A172 (cell line): ENCODE data around the gene ATL1. TPM values are rescaled to one million over a fixed set of nuclear protein-coding genes. Genes with fewer than 3 reads are reported as not detected.

Experiments used
- DNase-seq: peaks from one replicate; pipeline ENCODE4 v3.0.0-alpha.2; 2015; ENCODE audit warnings: low spot score
- total RNA-seq: library from RNA; depleted of rRNA; stranded (reverse); fragments of >200 nt; shearing (Covaris generic); gene quantifications from 2 replicates; pipeline ENCODE4 v1.2.3, GENCODE V29; 2014; rRNA removed

ATL1 gene
- 14.0 and 15.8 TPM in 2 replicates for total RNA-seq

DNA sequence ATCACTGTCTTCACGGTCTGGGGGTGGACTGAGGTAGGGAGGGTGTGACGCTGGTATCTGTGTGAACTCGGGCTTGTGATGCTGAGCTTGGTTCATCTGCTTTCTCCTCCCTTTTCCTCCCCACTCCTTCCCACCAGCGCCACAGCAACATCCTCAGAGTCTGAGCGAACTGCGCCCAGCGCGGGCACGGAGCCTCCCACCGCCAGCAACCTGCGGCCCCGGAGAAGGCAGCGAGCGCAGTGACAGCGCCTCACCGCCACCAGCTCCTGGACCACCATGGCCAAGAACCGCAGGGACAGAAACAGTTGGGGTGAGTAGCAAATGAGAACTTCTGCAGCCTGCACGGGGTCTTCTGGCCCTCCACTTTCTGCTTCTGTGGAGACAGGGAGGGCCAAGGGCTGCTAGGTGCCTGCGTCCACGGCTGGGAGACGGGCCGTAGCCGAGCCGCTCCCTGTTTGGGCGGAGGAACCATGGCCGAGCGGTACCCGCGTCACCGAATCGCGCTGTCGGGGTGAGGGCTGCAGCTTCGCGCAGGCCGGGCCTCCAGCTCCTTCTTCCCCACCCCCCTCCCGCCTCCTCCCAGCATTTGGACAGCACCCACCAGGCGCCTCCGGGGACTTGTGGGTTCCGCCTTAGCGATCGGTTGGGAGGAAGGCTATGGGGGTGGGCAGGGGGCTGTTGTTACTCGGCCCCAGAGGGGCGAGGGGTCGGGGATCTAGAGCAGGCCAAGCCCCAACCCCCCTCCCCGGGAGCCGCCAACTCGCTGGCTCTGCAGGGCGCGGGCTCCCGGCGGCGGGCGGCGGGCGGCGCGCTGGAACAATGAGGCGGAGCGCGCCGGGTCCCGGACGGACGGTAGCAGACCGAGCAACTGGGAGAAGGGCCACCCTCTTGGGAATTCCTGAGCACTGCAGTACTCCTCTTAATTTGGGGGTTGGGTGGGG is at the start of gene ATL1:
TSS of gene ATL1 (plus strand) at position 156 of the 941 bp plus-strand sequence. CDS start at position 277, 121 bp downstream.
- peak; percentile 51 for DNase-seq

DNA sequence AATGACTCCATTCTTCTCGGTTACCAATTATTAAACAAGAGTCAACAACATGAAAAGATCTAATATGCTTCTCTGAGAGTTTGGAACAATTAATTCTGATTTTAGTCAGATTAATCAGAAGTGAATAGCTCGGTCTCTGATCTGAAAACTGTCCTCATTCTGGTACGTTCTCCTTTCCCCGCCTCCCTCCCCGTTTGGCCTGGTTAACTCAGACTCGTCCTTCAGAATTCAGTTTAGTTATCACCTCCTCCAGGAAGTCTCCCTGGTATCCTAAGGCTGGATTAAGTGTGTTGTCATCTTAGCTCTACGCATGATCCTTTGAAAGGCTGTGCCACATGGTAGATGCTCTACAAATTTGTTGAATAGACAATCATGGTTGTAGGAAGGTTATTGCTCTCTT is 49.8 kb upstream of the ATL1 start:
- no peak for DNase-seq

DNA sequence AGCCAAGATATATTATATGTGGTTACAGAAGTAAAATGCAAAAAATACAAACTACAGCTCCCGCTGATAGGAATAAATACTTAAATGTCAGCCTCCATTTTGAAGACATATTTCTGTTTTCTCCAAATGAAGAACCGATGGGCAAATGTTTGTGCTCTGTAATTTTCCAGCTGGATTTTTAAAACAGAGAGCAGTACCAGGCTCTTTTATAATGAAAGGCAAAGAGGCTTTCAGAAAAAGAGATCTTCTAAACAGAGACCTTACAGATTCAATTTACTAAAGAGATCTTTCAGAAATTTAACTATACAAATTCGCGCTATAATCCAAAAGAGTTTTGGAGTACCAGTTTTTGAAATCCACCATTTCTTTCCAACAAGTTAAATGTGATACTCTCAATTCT is 47.5 kb upstream of the ATL1 start:
- no peak for DNase-seq

DNA sequence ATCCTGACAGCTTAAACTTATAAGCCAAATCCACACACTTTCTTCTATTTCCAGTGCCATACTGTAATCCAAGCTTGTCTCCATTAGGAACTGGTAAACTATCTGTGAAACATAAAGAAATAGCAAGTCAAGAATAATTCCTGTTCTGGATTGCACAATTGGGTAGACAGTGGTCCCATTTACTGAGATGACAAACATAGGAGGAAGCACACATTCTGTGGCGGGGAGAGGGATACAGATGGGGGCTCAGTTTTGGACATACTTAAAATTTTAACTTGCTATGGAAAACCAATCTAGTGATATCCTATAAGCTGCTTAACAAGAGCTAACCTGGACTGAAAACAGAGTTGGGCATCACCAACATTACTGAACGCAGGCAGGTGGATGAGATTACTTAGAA is 43.9 kb upstream of the ATL1 start:
- DNase-seq: no peak

DNA sequence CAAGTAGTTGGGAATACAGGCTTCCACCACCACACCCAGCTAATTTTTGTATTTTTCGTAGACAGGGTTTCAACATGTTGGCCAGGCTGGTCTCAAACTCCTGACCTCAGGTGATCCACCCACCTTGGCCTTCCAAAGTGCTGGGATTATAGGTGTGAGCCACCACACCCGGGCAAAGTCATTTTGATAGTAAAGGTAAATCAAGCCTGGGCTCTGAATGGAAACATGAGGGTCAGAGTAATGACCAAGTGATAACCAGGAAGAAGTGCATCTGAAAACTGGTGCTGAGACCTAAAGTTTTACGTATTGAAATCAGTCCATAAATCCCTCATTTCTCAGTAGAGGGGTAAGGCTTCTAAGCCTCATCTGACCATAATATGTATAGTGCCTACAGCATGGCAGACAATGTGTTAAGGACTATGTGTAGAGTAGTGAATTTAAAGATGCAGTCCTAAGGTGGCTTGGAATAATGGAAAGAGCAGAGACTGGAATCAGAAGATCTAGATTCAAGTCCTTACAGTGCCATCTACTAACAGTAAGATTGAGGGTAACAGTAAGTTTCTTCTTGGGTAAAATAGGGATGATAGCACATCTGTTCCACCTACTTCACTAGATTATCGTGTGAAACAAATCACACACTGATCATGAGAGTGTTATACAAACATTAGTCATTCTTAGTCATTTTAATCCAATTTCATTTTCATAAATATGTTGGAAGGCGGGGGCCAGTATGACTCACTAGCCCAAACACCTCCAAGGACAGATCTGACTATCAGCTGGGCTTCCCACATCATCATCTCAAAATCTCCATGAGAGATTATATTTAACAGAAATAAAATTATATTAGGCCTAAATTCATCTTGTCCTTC is 38.8 kb upstream of the ATL1 start:
- peak; percentile 48 for DNase-seq

DNA sequence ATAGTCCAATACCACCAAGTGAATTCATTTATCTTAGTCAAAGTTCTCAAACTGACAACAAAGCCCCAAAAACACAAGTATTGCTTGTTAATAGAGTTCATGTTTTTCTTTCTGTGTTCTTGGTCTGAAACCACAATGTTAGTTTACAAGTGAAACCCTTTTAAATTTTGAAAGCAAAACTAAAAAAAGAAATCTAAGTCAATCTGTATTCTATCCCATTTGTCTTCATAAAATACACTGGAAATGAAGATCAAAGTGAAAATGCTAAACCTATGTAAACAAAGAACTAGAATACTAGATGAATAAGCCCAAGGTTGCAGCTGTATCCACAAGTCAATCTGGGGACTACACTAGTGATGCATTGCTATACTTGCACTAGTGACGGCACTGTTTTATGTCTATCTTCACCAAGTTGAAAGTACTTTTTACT is 38.0 kb upstream of the ATL1 start:
- no peak for DNase-seq

DNA sequence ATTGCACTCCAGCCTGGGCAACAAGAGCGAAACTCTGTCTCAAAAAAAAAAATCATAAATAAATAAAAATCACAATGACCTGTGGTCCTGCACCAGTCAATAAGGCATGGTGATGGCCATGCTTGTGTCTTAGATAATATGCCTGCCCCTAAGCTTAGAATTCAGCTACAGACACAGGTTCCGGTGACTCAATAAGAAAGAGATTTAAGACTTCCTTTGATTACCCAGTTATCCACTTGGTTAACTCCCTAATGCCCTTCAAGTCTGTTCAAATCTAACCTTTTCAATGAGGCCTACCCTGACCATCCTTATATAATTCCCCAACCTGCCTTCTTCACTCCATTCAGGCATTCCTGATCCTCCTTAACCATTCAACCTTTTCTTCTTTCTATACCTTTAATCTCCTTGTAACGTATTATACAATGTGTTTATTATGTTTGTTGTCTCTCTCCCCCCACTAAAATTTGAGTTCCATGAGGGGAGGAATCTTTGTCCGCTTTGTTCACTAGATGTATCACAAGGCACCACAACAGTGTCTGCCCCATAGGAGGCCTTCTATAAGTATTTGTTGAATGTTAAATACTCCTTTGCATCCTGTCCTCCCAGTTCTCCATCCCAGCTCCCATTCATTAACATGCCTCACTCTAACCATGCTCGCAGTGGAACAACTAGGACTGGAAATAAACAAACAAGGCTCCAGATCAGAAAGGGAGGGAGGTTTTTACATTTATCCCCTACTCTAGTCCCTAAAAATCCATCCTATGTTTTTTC is 36.5 kb upstream of the ATL1 start:
- no peak for DNase-seq

DNA sequence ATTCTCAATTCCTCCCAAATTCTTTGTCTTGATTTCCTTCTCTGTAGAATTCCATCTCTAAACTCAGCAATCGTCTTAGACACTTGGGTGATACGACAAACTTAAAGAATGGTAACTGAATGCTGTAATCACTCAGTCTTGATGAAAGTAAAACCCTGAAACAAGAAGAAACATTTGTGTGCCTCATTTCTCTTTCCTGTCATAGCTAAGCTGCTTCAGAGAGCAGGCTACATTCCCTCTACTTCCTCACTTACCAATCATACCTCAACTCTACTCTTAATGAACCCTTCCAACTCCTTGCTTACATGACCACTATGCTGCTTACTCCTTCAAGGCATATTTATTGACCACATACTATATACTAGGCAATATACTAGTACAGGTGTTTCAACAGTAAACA is 35.9 kb upstream of the ATL1 start:
- no peak for DNase-seq

DNA sequence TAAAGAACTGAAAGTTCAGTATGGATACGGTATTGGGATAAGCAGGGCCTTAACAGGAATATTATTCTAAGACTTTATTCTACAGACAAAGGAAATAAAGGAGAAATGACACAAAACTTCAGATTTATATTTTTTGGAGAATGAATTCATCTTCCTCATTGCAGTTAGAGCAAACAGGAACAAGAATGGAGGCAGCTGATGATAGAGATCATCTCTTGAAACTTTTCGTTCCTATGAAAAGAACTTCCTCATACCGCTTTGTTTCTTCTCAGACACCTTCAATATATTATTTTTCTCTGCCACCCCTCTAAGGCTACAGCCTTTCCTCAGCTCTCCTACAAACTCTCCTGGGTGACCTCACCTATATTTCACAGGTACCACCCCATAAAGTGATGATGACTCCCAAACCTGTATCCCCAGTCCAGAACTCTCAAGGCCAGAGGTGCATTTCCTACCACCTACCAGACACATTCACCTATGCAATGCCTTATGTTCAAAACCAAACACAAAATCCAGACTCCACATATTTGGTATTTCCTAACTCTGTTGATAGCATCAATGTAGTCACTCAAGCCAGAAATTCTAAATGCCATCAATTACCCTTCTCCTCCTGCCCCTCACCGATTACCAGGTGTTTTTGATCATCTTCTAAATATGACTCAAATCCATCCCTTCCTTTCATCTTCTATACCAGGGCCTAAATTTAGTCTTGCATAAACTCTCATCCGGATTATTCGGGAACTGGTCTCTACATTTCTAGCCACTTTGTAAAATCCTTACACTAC is 35.0 kb upstream of the ATL1 start:
- DNase-seq: no peak

DNA sequence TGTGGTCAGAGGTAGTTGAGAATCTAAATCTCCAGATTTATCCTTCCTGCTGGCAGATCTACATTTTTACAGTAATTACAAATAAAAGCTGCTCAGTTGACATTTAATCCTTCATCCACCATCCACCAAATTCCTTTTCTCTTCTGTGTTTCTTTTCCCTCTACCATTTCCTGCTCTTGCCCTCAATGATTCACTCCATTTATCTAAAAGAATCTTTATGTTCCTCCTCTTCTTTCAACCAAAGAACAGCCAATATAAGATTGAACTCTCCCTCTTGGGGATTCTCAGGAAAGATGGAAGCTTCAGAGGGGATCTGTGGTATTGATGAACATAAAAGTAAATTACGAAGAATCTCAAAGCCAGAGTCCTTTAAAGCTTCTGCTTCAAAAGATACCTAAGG is 31.9 kb upstream of the ATL1 start:
- DNase-seq: no peak

DNA sequence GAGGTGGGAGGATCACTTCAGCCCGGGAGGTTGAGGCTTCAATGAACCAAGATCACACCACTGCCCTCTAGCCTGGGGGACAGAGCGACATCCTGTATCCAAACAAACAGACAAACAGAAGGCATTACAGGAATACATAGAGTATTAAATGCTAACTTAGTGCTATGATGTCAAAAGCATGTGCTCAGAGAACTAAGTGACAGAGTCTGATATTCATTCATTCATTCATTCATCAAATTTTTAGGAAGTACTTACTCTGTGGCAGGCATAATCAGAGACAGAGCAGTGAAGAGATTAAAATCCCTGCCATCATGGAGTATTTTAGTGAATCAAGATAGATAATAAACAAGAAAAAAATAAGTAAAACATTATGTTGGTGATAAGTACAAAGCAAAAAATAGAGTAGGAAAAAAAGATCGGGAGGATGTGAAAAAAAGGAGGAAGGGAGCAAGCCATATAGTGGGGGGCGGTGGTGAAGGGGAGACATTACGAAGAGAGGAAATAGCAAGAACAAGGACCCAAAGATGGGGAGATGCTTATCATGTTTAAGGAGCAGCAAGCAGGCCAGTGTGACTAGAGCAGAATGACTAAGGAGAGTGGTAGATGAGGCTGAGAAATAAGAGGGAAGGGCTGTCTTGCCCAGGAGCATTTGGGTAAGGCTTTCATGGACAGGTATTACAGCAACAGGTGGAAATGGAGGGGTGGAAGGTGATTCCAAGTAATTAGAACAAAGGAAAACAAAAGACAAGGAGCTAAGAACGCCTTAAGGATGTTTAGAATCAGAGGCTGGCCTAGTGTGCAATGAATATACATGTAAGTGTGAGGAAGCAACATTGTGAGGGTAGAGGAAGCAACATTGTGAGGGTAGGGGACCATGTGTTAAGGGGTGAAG is 30.4 kb upstream of the ATL1 start:
- DNase-seq: no peak

DNA sequence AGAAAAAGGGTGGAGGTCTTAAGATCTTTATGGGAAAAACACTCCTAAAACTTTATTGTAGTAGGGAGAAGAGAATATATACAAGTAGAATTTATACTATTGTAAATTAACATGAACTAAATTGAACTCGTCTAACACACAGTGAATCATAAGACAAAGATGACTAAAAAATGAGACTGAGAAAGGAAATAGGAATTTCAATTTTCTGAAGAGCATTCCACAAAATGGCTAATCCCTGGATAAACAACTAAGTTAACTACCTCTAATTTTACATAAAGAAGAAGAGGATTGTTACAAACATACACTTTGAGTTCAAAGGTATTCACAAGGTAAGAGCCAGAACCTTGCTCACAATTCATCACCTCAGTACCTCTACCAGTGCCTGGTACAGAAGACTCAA is 29.6 kb upstream of the ATL1 start:
- no peak for DNase-seq

DNA sequence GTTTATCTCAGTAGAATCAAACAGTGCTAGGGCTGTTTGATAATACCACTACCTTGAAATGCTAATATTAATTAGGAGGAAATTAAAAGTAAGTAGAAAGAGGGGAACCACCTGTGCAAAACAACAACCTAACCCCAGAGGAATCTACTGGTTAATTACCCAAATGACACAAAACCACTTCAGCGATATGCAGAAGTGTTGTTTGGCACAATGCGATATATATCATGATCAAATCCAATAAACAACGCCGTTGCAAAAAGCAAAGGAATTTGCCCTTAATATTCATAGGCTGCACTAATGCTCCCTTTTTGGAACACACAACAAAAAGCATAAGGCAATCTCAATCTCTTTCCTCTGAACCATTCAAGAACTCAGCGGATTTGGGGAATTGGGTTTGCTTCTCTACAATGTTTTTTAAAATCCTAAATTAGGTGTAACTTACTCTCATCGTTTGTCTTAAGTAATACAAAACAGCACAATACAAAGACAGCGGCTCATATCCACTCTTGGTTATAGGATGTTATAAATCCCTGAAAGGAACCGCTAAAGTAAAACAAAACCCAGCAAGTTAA is 29.1 kb upstream of the ATL1 start:
- no peak for DNase-seq

DNA sequence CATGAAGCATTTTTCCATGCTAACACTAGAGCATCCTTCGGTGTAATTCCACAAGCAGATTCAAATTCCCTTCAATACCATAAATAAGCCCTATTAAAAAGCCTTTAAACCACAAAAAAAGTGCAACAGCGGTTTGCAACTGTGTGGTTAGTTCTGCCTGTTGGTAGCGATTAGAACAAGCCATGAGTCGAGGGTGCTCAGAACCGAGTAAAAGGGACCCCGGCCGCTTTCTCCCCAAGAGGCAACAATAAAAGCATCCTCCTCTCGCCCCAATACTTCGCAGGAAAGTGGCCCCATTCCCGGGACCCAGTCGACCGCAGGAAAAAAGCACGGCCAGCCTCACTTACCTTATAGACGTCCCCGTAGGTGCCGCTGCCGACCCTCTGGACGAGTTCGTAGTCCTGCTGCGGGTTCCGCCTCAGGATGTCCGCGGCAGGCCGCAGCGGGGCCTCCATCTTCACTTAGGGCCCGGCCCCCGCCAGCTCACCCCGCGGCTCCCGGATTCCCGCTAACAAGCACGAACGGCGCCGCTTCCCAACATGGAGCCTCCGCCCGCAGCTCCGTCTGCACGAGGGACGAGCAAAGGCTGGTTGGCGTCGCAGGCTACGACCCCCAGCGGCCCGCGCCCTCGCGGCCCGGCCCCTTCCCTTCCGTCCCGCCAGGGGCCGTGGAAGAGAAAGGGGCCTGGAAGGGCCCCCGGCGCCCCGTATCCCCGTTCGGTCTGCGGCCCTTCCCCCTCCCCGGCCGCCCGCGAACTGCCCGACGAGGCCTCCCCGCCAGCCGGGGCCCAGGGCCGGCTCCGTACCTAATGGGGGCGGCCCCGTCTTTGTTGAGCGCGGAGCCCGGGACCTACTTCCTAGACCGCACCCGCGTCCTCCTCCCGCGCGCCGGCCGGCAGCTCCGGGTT is 28.1 kb upstream of the ATL1 start:
- DNase-seq: no peak

DNA sequence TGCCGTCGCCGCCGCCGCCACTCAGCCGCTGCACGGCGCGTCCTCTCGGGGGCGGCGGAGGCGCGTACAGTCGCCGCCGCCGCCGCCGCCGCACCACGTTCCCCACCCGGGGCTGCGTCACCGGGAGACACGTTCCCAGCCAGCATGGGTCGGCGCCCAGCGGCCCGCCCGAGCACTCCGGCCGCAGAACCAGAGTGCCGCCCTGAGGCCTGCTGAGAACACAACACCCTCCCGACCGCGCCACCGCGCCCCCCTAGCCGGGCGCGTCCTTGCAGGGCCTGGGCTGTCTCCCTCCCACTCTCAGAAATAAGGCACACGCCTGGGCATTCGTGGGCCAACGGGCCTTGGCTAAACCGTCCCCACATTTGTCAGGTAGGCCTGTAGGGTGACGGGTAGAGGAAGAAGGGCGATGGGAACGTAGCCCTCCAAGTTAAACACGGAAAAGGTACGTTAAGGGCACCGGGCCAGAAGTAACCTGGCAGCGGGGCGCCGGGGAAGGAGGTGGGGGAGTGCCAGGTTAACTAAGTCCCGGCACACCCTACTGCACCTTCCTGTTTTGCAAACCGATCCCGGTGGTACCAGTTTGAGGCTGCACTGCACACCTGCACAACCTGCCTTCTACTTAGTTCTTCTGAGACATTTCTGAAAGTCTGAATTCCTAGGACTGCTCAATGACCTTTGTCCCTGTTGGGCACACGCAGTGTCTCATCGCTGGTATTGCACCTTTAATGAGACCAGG is 27.3 kb upstream of the ATL1 start, which contains the start of gene MAP4K5:
TSS of gene MAP4K5 (minus strand) at position 68 of the 739 bp plus-strand sequence. CDS start 520 bp downstream, outside the sequence.
- DNase-seq: peak; percentile 64

DNA sequence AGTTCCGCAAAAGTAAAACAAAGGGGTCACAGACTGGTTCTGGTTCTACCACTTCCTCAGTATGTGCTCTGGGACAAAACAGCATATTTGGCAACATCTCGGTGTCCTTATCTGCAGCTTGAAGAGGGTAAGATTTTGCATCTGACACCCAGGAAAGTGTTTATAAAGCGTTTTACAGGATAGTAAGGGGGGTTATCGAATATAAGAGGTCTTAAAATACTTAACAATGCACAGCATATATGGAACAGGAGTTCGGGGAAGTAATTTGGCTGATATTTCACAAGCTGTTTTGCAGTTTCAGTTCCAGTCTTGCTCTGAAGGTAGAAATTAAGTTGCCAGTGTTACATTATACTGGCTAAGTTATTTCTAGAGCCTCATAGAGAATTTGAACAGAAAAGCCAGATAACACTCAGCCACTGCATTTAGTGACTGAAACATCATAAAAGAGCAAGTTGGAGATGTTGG is 26.7 kb upstream of the ATL1 start:
- DNase-seq: no peak

DNA sequence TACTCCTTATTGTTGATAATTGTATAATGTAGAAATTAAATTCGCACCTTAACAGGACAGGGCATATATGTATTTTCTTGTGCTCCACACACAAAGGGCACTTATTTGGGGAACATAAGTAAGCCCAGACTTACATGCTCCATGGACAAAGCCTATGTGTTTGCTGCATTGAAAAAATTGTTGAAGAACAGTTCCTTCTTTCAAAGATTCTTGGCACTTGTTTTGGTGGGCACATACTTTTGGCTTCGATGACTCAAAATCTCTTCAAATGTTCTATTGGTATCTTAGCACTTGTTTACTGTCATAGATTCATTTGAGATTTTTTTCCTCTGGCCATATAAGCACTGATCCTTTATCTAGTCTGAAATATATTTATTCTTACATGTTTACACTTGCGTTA is 26.1 kb upstream of the ATL1 start:
- DNase-seq: no peak

DNA sequence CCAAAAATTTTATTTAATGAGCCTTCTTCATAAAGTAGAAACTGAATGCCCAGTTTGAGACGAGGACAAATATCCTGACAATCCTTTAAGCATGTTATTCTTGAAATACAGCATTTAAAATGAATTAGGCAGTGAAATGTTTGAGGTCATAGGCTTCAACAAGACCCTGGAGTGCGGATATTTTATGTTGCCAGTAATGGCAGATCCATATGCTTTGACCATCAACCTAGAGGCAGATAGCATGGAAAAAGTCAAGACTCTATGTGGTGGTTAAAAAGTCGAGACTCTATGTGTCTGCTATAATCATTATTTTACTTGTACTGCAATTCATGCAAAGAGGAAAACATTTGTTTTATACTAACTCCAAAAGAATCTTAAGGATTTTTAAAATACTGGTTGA is 25.5 kb upstream of the ATL1 start:
- no peak for DNase-seq
